HEK293T (cell line): ENCODE measurements around the gene SBDS.
"Not testable (repeated sequence)": the region's sequence is repeated elsewhere in the genome, so short reads cannot be mapped to it uniquely, and the experiment has no call there.

Experiments used
- BHLHE40 ChIP-seq: fragments of 450-650 bp; IDR thresholded peaks from 2 replicates; pipeline ENCODE4 v1.6.1; 2016; ENCODE audit warnings: mild to moderate bottlenecking, moderate library complexity, borderline replicate concordance
- CTBP1 ChIP-seq: fragments of 450-650 bp; IDR thresholded peaks from 2 replicates; pipeline ENCODE4 v1.6.1; 2016; ENCODE audit warnings: borderline replicate concordance
- ELF4 ChIP-seq: fragments of 450-650 bp; IDR thresholded peaks from 2 replicates; pipeline ENCODE4 v1.6.1; 2017; ENCODE audit warnings: antibody characterized with exemption
- FOXA1 ChIP-seq: fragments of 450-650 bp; IDR thresholded peaks from 2 replicates; pipeline ENCODE4 v1.6.1; 2016; ENCODE audit warnings: mild to moderate bottlenecking
- FOXM1 ChIP-seq: fragments of 450-650 bp; IDR thresholded peaks from 2 replicates; pipeline ENCODE4 v1.6.1; 2017; ENCODE audit warnings: mild to moderate bottlenecking, borderline replicate concordance
- PKNOX1 ChIP-seq: fragments of 450-650 bp; IDR thresholded peaks from 2 replicates; pipeline ENCODE4 v1.6.1; 2016
- SP1 ChIP-seq: fragments of 450-650 bp; IDR thresholded peaks from 2 replicates; pipeline ENCODE4 v1.6.1; 2017
- TARDBP ChIP-seq: fragments of 450-650 bp; IDR thresholded peaks from 2 replicates; pipeline ENCODE4 v1.6.1; 2016

- TF ChIP-seq TARDBP, CTBP1, FOXA1, ELF4, PKNOX1, BHLHE40, FOXM1, SP1: not testable (repeated sequence)
Observed at GRCh38 chr7:66994691-66995049, 716 bp downstream of the SBDS start.
